HG03196 (cell line): ENCODE measurements around the gene SLC44A5.
"Not testable (repeated sequence)": the region's sequence is repeated elsewhere in the genome, so short reads cannot be mapped to it uniquely, and the experiment has no call there.

ENCODE experiments used
- ATAC-seq: cut with Tn5 transposase; IDR thresholded peaks from one replicate; pipeline ENCODE4 v1.9.1; 2021; ENCODE audit not compliant: unreplicated experiment

The SLC44A5 gene

GRCh38 chr1:75375476-75376447 is 235.2 kb downstream of the SLC44A5 start:
- ATAC-seq, result not testable (repeated sequence)

- ATAC-seq, result no peak
These were observed 237.3 kb downstream of the SLC44A5 start for GRCh38 chr1:75373542-75374159.

- ATAC-seq, result no peak
These were observed 244.3 kb downstream of the SLC44A5 start for GRCh38 chr1:75366595-75366994.

- no peak for ATAC-seq
These were observed 249.7 kb downstream of the SLC44A5 start for GRCh38 chr1:75361260-75361659.

- not testable (repeated sequence) for ATAC-seq
These were observed 256.6 kb downstream of the SLC44A5 start for GRCh38 chr1:75354267-75354666.

- ATAC-seq, result no peak
These were observed 257.9 kb downstream of the SLC44A5 start for GRCh38 chr1:75353051-75353450.

- no peak for ATAC-seq
These were observed 265.2 kb downstream of the SLC44A5 start for GRCh38 chr1:75345538-75346292.

GRCh38 chr1:75342786-75343185 is 268.1 kb downstream of the SLC44A5 start:
- no peak for ATAC-seq

- no peak for ATAC-seq
These were observed 269.4 kb downstream of the SLC44A5 start for GRCh38 chr1:75341537-75341936.

- peak; percentile 92 for ATAC-seq
These were observed 272.1 kb downstream of the SLC44A5 start for GRCh38 chr1:75338616-75339483.

GRCh38 chr1:75334876-75335389 is 276.0 kb downstream of the SLC44A5 start:
- no peak for ATAC-seq

GRCh38 chr1:75330624-75331023 is 280.3 kb downstream of the SLC44A5 start:
- ATAC-seq, result no peak

- ATAC-seq, result no peak
These were observed 282.2 kb downstream of the SLC44A5 start for GRCh38 chr1:75328691-75329090.

GRCh38 chr1:75327395-75327794 is 283.5 kb downstream of the SLC44A5 start:
- ATAC-seq, result no peak

- no peak for ATAC-seq
These were observed 292.9 kb downstream of the SLC44A5 start for GRCh38 chr1:75317976-75318375.

GRCh38 chr1:75316230-75316629 is 294.7 kb downstream of the SLC44A5 start:
- no peak for ATAC-seq

- no peak for ATAC-seq
These were observed 298.3 kb downstream of the SLC44A5 start for GRCh38 chr1:75312620-75313019.

GRCh38 chr1:75310067-75310466 is 300.8 kb downstream of the SLC44A5 start:
- no peak for ATAC-seq

GRCh38 chr1:75308365-75308764 is 302.5 kb downstream of the SLC44A5 start:
- ATAC-seq, result no peak

- no peak for ATAC-seq
These were observed 305.9 kb downstream of the SLC44A5 start for GRCh38 chr1:75305061-75305460.
